GM21619 (cell line): ENCODE data around the gene TMEM184B.

Experiments
- ATAC-seq: cut with Tn5 transposase; IDR thresholded peaks from one replicate; pipeline ENCODE4 v1.9.1; 2021; ENCODE audit not compliant: unreplicated experiment

The TMEM184B gene

GRCh38 chr22:38228326-38228872, 44.4 kb downstream of the TMEM184B start:
- no peak for ATAC-seq

DNA sequence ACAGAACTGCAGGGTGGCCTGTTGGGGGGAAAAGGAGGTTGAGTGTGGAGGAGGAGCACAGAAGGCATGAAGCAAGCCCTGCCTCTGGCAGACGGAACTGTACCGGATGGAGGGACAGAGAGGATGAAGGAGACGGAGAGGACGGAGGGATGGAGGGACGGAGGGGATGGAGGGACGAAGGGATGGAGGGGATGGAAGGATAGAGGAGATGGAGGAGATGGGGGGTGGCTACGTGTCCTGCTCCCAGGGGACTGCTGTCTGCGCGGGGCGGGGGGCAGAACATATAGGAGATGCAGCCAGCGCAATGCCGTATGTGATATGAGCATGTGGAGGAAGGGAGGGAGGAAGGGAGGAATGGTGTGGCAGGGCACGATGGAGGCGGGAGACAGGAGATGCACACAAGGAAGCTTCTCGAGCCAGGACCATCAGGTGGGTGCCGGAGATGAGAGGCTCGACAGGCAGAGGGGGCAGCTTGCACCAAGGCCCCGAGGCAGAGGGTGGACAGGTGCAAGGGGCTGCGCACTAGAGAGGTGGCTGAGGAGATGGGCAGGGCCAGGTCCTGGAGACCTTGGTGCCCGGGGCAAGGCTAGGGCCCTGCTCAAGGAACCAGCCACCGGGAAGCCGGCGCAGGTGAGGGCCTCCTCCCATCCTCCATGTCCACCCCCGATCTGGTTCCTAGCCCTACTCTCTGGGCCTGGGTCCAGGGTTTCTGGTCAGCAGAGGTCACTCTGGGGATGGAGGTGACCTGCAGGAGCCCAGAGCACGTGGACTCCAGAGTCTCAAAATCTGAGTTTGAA, 45.8 kb downstream of the TMEM184B start:
- no peak for ATAC-seq

- no peak for ATAC-seq
Observed at GRCh38 chr22:38223289-38223960, 49.4 kb downstream of the TMEM184B start.

- no peak for ATAC-seq
Observed at GRCh38 chr22:38222797-38223119, 50.1 kb downstream of the TMEM184B start.

DNA sequence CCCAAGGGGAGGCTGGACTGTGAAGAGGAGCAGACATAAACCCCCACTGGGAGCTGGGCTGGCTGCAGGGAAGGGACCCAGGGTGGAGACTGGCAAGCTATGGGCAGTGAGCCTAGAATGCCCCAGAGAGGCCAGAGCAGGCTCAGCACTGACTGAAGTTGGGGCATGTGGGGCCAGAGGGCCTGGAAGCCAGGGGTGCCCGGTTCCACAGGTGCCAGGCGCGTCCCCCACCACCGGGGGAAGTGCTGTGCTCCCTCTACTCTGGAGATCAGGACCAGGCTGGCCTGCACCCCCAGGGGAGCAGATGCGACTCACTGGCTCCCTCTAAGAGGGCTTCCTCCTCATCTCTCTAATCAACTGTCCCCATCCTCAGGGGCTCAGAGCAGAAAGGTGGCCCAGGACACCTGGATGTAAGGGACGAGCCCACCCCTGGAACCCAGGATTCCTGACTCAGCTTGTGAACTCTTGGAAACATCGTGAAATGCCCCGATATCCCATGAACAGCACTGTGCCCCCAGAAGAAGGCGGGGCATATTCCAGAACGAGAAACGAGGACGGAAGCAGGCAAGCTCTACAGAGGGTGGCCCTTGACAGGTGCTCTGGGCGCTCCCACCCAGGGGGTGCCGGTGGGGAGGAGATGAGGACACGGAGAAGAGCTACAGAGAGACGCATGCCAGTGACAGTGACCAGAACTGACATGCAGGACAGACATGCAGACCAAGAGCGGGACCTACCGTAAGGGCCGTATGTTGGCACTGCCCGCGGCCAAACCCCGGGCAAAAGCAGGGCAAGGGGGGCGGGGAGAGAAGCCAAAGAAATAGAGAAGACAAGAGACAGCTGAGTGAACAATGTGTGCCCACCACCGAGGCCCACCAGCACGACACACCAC, 50.7 kb downstream of the TMEM184B start:
- no peak for ATAC-seq

- no peak for ATAC-seq
Observed at GRCh38 chr22:38221407-38221806, 51.4 kb downstream of the TMEM184B start.

- ATAC-seq = no peak
Observed at GRCh38 chr22:38220653-38221386, 52.0 kb downstream of the TMEM184B start.

- no peak for ATAC-seq
Observed at GRCh38 chr22:38220163-38220562, 52.6 kb downstream of the TMEM184B start.

GRCh38 chr22:38219632-38220031, 53.2 kb downstream of the TMEM184B start:
- no peak for ATAC-seq

DNA sequence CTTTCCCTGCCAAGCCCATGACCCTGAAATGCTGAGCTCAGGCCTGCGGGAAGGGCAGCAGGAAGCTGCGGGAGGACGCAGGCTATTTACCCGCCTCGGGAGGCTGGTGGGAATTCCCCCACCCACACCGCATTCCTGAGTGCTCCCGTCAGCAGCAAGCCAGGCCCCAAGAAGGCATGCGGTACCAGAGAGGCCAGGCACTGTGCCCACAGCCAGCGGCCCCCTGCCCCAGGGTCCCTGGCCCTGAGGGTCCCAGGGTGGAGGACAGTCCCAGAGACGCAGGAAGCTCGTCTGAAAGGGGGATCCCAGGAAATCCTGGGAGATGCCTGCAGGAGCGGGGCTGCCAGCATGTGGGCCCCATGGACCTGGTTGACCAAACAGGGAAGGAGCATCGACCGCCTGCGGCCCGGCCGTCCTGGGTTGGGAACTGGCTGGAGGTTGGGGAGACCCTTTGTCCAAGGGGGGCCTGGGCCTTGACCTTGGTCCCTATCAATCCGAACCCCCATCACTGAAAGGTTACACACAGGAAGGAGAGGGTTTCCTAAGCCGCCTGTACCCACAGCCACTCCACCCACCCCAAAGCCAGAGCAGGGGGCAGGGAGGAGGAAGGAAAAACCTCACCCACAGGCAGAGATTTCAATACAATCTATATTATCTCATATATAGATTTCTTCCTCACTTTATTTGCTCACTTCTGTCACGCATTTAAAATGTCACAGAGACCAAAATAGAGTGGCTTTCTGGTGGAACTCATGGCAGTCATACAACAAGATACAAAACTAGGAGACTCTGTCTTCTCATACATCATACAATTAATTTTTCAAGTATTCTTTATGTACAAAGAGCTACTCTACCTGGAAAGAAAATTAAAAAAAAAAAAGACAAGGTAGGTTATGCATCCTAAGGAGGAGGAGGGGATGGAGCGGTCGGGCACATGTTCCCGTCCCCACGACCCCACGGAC, 53.9 kb downstream of the TMEM184B start:
- ATAC-seq = no peak

DNA sequence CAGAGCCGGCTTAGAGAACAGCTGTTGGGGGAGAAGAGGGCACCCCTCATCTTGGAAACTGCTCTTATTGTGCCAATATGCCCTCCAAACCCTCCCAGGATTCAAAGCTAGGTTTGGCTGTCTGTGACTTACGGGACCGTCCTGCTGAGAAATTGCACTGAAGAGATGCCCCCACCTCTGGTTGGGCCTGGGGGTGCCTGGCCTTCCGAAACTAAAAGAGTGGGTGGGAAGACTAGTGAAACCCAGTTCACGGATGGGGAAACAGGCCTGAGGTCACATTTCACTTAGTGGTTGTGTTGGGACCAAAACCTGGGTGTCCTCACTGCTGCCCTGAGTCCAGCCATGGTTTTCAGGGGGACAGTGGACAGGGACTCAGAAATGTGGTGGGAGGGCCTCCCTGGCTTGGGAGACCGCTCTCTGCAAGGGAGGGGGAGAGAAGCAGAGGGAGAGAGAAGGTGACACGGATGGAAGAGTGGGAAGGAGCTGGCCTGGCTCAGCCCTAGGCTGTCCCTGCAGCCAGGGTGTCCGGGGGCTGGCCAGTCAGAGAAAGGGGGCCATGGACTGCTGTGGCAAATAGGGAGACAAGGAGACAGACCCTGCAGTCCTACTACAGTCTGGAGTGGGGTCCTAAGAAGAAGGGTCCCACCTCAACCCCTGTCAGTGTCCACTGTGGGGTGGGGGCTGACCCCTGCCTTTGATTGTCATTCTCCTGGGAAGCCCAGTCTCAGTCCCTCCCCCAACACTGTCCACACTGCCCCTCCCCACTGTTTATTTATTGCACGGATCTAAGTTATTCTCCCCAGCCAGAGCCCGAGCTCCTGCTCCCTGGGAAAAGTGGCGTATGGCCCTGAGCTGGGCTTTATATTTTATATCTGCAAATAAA, 57.4 kb downstream of the TMEM184B start:
- ATAC-seq = no peak

- no peak for ATAC-seq
Observed at GRCh38 chr22:38214302-38215056, 58.3 kb downstream of the TMEM184B start.

DNA sequence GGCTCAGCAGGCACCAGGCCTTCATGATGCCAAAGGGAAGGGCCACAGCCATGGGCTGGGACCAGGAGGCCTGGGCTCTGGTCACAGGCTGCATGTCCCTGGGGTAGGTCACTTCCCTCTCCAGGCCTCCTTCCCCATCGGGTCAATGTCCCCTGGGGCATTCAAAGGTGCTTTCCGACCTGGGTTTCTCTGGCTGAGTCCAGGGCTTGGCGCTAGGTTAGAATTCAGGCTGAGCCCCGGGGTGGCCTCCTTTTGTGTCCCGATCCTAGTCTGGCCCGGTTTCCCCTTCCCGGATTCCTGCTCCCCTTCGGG, 58.9 kb downstream of the TMEM184B start:
- no peak for ATAC-seq

DNA sequence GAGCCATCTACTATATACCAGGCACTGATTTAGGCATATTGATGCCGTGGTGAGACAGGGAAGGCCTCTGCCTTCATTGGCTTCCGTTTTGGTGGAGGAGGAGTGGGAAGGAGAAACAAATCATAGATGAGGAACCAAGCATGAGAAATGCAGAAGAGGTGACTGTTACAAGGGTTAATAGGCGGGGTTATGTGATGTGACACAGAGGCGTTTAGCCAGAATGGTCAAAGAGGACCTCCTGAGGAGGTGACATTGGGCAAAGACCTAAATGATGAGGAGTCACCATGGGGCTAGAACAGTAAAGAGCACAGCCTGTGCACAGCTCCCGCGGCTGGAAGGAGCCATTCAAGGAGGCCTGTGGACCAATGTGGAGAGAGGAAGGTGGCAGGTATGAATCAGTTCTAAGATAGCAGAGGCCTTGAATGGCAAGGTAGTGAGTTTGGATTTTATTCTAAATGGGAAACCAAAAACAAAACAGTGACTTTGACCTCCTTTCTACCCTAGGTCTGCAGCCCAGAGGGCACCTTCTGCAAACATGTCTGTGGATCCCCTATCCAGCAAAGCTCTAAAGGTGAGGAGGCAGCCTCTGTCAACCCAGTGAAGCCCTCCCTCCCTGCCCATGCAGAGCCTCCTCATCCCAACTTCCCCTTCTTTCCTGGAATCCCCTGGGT, 59.4 kb downstream of the TMEM184B start:
- ATAC-seq = no peak

DNA sequence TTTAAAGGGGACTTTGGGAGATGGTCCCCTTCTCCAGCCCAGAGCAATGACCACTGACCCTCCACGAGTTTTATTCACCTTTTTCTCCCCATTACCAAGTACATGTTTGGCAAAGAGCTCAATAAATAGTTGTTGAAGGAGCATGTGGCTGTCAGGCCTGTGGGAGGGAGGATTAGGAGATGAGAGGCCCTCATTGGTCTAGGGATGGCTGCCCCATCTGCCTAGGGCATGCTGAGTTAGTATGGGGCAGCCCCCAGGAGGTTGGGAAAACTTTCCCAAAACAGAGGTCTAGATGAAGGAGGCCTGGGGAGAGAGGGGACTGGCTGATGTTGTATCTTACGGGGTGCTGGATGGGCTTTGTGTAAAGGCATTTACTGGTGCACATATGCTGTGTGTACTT, 60.4 kb downstream of the TMEM184B start:
- ATAC-seq = no peak

- ATAC-seq = no peak
Observed at GRCh38 chr22:38211556-38211955, 61.3 kb downstream of the TMEM184B start.

GRCh38 chr22:38208551-38208968, 64.2 kb downstream of the TMEM184B start:
- ATAC-seq = no peak
